ENCODE data around the gene BAIAP2. TPM values are rescaled to one million over a fixed set of nuclear protein-coding genes. Genes with fewer than 3 reads are reported as not detected.
A peak's percentile ranks its signal among the peaks of the same experiment; 100 is the strongest.

BAIAP2 gene
- total and polyA plus RNA-seq, 2 of the 13 experiments (the other 11 are each of a cell fraction or from before 2014, with no cell fraction given), result 22.5 to 24.0 TPM

DNA sequence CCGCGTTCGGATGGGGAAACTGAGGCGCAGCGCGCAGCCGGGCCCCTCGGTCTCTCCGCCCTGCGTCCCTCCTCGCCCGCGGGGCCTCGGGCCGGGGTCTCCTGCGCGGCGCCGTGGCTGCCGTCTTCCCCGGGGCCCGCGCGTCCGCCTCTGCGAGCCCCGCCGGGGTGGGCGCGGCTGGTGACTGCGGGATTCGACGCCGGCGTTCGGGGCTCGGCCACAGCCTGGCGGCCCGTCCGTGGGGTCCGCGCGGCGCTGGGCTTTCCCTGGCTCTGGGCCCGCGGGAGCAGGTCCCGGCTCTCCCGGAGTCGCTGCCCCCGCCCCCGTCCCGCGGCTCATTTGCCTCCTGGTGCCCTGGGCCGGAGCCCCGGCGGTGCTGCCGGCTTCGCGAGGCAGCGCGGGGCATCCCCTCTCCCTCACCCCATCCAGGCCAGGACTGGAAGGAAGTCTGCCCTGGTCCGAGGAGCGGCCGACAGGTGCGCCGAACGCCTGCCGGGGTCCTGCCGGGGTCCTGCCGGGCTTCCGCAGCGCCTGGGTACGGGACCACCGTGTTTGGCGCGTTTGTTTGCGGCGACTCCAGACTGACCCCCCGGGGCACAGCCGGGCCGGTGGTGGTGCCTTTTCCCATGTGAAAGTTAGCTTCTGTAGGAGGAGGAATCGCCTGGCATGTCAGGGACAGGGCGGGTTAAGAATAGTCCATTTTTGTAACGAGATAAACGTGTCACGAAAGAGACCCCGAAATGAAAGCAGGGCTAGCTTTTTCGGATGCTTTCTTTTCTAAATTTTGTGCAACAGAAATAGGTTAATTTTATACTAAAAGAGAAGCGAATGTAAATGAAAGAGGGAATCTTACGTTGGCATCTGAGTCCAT is 42.6 kb upstream of the BAIAP2 start:
- ChIA-PET CTCF (ENCODE audit: low intra/inter-chr PET ratio, low total read pairs) (interaction anchor here (1.4 to 1.9 kb wide), 2 partner anchors 109 to 110 kb away, joined by 5 to 15 read pairs; no protein-coding TSS in a partner anchor), POLR2A (interaction anchor here (1.1 to 1.9 kb wide), 3 partner anchors 9 to 538 kb away, joined by 4 to 10 read pairs (median 4); no protein-coding TSS in a partner anchor)
- Histone ChIP-seq H4K20me1 (ENCODE audit: insufficient read depth, low read length) (no peaks in the 10 kb centered on the region), H3K27me3 (ENCODE audit: control insufficient read depth in 1 of 2, insufficient read depth in 2 of 2, low read length in 2 of 2) (peaks cover 3 to 23% of the 10 kb centered on the region in 2 experiments; a peak in 4 of 5 replicates), H3K9me3 (ENCODE audit: low read length) (no peaks in the 10 kb centered on the region), H3K27ac (ENCODE audit: extremely low read length, insufficient read depth, low read length) (peak overlapping the region; percentile 49), H3K9ac (ENCODE audit: insufficient read depth, low read depth, low read length) (peak overlapping the region; percentile 87), H3K79me2 (ENCODE audit: insufficient read depth, low read length) (no peaks in the 10 kb centered on the region), H3K36me3 (replicated peaks in 1 of 2; ENCODE audit: control insufficient read depth in 1 of 2, insufficient read depth in 2 of 2, low read length in 2 of 2) (peaks cover 17 to 25% of the 10 kb centered on the region in 2 experiments), H3K4me3 (replicated peaks in 1 of 3; ENCODE audit: insufficient read depth in 1 of 3, low read depth in 2 of 3, low read length in 3 of 3) (peak overlapping the region; percentile 87 to 95 (median 95)), H3K4me2 (ENCODE audit: low read depth, low read length) (peak overlapping the region; percentile 94), H2AFZ (ENCODE audit: low read length) (no peak overlapping the region), H3K4me1 (ENCODE audit: insufficient read depth, low read length) (peaks cover 56% of the 10 kb centered on the region)
- no peak for ATAC-seq
- no TSS peak for BruUV-seq (replicated peaks)
- DNase-seq (ENCODE audit: low spot score), result no peak
- no peak for FAIRE-seq
- intact Hi-C loops (cut with micrococcal nuclease; ENCODE audit: unreplicated experiment) (loop anchor here (5.0 kb wide), 1 partner anchor 50 kb away; no protein-coding TSS in a partner anchor), in situ Hi-C loops (cut with HindIII; ENCODE audit: extremely low pct_ligation_motif_present, low pct_unique_long_range_greater_than_20kb) (no loop called here)
- WGBS (ENCODE audit: low lambda C conversion rate), result 7% methylated on average over 27 of the region's 90 CpGs
- TF ChIP-seq HOXA5 (CRISPR knock-in tag; IDR thresholded peaks at IDR 0.05) (0 out of 2 replicates have a peak, but pooled peaks have one; percentile 17), ZNF567 (CRISPR knock-in tag; IDR thresholded peaks at IDR 0.05; ENCODE audit: borderline replicate concordance) (peak; percentile 36; the same call in 1 of the 2 replicates), ZNF713 (CRISPR knock-in tag; IDR thresholded peaks at IDR 0.05) (no peak), ZNF891 (CRISPR knock-in tag; IDR thresholded peaks at IDR 0.05) (0 out of 2 replicates have a peak, but pooled peaks have one; percentile 13), CREBL2 (CRISPR knock-in tag; IDR thresholded peaks at IDR 0.05; ENCODE audit: borderline replicate concordance) (0 out of 2 replicates have a peak, but pooled peaks have one; percentile 8), ZNF501 (CRISPR knock-in tag; IDR thresholded peaks at IDR 0.05) (peak; percentile 55), ZNF777 (CRISPR knock-in tag; IDR thresholded peaks at IDR 0.05) (peak; percentile 57), ZNF558 (CRISPR knock-in tag; IDR thresholded peaks at IDR 0.05; ENCODE audit: borderline replicate concordance) (0 out of 2 replicates have a peak, but pooled peaks have one; percentile 51), RBFOX2 (IDR thresholded peaks at IDR 0.05; ENCODE audit: low read depth, low read length) (peak; percentile 35), ARHGAP35 (CRISPR knock-in tag; IDR thresholded peaks at IDR 0.05; ENCODE audit: borderline replicate concordance) (no peak), SNRNP70 (IDR thresholded peaks at IDR 0.05; ENCODE audit: low read depth, low read length) (no peak), ZNF446 (CRISPR knock-in tag; IDR thresholded peaks at IDR 0.05) (0 out of 2 replicates have a peak, but pooled peaks have one; percentile 47), SETDB1 (CRISPR knock-in tag; IDR thresholded peaks at IDR 0.05; ENCODE audit: borderline replicate concordance) (0 out of 2 replicates have a peak, but pooled peaks have one; percentile 46), CHCHD3 (CRISPR knock-in tag; IDR thresholded peaks at IDR 0.05) (0 out of 2 replicates have a peak, but pooled peaks have one; percentile 24)
- TF ChIP-seq, protein P1, sequence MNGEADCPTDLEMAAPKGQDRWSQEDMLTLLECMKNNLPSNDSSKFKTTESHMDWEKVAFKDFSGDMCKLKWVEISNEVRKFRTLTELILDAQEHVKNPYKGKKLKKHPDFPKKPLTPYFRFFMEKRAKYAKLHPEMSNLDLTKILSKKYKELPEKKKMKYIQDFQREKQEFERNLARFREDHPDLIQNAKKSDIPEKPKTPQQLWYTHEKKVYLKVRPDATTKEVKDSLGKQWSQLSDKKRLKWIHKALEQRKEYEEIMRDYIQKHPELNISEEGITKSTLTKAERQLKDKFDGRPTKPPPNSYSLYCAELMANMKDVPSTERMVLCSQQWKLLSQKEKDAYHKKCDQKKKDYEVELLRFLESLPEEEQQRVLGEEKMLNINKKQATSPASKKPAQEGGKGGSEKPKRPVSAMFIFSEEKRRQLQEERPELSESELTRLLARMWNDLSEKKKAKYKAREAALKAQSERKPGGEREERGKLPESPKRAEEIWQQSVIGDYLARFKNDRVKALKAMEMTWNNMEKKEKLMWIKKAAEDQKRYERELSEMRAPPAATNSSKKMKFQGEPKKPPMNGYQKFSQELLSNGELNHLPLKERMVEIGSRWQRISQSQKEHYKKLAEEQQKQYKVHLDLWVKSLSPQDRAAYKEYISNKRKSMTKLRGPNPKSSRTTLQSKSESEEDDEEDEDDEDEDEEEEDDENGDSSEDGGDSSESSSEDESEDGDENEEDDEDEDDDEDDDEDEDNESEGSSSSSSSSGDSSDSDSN (CRISPR knock-in tag; IDR thresholded peaks at IDR 0.05), result peak; percentile 57; the same call in 1 of the 2 replicates
- TF ChIP-seq, protein P2, sequence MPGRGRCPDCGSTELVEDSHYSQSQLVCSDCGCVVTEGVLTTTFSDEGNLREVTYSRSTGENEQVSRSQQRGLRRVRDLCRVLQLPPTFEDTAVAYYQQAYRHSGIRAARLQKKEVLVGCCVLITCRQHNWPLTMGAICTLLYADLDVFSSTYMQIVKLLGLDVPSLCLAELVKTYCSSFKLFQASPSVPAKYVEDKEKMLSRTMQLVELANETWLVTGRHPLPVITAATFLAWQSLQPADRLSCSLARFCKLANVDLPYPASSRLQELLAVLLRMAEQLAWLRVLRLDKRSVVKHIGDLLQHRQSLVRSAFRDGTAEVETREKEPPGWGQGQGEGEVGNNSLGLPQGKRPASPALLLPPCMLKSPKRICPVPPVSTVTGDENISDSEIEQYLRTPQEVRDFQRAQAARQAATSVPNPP (CRISPR knock-in tag; IDR thresholded peaks at IDR 0.05), result no peak
- TF ChIP-seq, protein P3, sequence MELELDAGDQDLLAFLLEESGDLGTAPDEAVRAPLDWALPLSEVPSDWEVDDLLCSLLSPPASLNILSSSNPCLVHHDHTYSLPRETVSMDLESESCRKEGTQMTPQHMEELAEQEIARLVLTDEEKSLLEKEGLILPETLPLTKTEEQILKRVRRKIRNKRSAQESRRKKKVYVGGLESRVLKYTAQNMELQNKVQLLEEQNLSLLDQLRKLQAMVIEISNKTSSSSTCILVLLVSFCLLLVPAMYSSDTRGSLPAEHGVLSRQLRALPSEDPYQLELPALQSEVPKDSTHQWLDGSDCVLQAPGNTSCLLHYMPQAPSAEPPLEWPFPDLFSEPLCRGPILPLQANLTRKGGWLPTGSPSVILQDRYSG (CRISPR knock-in tag; IDR thresholded peaks at IDR 0.05), result 0 out of 2 replicates have a peak, but pooled peaks have one; percentile 28
